Stimulated activated naive CD4-positive, alpha-beta T cell treated with Interleukin-2 at 50 U/mL for 16 hours (primary cell): ENCODE data around the gene TBC1D17.

ENCODE experiments used
- DNase-seq: peaks from one replicate; lab custom pipeline; 2025; lab: John Stamatoyannopoulos, UW

Gene TBC1D17

DNA sequence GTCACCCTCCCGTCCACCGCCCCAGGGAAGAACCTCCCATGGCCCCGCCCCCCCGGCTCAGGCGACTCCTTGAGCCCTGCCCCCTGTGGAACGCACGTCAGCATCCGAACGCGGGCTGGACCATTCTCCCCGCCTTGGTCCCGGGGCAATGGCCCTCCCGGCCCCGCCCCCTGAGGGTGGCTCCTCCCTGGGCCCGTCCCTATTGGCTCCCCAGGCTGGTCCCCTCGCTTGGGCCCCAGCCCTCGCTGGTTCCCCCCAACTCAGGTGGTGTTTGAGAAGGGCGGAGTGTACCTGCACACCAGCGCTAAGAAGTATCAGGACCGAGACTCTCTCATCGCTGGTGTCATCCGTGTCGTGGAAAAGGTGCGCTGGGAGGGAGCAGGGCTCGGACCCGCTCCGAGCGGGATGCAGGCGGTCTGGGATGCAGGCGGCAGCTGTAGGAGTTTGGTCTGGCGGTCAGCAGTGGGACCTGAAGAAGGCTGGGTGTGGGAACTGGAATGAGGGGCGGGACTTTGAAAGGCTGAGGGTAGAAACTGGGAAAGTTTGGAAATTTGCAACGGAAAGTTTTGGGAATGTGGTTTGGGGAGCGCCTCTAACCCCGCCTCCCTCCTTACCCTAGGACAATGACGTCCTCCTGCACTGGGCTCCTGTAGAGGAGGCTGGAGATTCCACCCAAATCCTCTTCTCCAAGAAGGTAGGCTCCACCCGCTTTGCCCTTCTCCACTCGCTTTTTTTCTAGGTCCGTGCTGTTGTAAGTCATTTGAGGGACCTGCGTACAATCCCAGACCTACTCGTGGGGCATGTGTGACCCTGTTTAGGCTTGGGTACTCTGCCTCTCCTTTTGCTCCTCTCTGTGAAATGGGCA, 609 bp downstream of the TBC1D17 start:
- peak; percentile 98 for DNase-seq

DNA sequence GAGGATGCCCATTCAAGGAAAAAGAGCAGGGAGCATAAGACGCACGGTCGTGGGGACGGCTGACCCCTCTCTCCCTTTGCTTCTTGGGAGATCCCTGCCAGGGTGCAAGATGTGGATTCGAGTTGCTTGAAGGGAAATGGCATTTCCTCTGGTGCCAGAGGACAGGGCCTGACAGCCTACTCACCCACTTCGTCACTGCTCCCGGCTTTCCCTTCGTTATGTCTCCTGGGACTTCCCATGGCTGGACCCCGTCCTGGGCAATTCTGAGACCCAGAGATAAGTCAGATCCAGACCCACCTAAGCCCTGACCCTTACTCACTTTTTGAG, 1.2 kb downstream of the TBC1D17 start:
- DNase-seq = no peak

DNA sequence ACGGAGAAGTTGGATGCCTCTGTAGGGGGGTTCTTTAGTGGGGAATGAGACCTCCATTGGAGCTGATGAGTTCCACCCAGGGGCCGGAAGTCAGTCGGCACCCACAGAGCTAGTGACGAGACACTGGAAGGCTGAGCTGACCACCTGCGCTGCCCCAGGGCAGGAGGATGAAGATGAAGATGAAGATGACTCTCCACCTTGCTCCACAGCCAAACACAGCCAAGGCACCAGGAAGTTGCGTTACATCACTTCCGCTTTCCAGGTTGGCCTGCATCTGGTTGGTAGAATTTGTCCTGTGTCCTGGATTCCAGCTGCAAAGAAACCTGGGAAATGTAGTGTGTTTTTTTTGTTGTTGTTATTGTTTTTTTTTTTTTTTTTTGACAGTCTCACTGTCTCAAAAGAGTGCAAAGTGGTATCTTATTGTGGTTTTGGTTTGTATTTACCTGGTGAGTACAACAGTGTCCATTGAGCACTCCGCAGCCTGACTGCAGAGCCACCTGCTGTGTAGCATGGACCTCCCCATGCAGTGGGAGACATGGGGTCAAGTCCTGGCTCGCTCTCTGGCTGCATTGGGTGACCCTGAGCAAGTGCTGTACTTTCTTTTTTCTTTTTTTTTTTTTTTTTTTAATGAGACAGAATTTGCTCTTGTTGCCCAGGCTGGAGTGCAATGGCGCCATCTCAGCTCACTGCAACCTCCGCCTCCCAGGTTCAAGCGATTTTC, 1.9 kb downstream of the TBC1D17 start:
- DNase-seq = no peak

DNA sequence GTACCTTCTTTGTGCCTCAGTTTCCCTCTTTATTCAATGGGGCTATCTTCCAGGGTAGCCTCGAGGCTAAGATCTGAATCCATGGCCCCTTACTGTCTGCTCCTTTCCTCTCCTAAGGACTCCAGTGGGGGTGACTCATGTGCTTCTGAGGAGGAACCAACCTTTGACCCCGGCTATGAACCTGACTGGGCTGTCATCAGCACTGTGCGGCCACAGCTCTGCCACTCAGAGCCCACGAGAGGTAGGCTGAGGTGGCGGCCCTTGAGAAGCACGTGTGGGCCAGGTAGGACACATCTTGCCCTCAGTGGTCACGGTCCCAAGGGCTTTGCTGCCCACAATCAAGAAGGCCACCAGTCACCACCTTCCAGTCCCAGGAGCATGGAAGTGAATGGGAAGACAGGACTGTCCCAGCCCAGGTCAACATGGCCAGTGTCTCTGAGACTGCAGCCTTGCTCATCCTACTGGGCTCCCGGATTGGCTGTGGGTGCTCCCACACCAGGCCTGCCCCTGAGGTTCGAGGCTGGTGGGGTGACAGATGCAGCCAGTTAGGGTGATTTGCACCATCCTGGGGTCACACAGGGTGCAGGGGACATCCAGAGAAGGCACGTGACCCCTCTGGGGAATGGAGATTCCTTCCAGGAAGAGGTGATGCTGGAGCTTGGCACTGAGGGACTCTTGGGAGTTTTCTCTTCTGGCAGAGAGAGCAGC, 2.8 kb downstream of the TBC1D17 start:
- no peak for DNase-seq

DNA sequence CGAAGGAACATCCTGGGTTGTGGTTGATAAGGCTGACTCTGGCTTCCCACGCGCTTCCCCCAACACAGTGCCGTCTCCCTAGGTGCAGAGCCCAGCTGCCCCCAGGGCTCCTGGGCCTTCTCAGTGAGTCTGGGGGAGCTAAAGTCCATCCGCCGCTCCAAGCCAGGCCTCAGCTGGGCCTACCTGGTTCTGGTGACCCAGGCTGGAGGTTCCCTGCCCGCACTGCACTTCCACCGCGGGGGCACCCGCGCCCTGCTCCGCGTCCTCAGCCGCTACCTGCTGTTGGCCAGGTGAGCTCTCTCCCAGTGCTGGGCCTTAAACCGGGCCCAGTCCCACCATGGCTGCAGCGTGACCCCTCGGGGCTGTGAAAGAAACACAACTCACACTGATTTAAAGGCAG, 3.7 kb downstream of the TBC1D17 start:
- no peak for DNase-seq

DNA sequence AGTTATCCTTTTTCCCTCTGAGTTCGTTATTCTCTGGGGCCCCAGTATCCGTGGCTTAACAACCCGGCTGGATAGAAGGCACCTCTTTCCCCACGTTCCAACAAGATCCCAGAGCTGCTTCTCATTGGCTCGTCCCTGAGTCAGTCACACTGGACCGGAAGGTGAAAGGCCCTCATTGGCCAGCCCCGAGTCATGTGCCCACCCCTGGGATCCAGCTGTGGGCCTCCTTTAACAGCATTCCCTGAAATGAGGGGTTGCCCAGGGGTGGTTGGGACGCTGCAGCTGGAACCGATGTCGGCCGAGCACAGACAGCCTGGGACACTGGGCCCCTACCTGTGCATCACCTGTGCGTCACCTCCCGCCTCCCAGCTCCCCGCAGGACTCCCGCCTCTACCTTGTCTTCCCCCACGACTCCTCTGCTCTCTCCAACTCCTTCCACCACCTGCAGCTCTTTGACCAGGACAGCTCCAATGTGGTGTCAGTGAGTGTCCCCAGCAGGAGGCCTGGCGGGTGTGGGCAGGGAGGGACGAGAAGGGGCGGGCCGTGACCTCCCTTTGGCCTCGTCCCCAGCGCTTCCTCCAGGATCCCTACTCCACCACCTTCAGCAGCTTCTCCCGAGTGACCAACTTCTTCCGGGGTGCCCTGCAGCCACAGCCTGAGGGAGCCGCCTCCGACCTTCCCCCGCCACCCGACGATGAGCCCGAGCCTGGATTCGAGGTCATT, 4.3 kb downstream of the TBC1D17 start:
- DNase-seq = no peak

DNA sequence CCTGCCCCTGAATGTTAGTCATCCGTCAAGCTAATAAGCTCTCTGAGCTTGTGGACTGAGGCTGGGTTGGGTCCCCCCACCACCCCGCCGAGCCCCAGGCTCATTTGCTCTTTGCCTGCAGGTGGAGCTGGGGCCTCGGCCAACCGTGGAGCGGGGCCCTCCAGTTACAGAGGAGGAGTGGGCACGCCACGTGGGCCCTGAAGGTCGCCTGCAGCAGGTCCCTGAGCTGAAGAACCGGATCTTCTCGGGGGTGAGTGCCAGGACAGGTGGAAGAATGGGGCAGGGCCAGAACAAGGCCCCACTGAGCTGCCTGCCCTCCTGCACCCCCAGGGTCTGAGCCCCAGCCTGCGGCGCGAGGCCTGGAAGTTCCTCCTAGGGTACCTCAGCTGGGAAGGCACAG, 5.1 kb downstream of the TBC1D17 start:
- DNase-seq = no peak

DNA sequence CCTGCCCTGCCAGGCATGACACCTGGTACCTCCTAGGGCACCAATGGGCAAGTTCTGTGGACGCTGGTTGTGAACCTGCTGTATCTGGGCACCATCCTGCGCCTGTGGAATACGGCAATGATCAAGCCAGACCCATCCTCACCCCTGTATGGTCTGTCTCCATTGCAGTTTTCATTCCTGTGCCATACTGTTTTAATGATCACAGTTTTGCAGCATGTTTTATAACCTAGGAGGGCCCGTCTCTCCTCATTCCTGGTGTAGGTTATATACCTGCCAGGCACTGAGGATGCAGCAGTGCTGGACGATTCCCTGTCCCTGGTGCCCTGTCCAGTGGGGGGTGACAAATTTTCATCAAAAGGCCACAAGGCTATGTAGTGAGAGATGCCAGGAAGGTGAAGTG, 5.6 kb downstream of the TBC1D17 start:
- no peak for DNase-seq

DNA sequence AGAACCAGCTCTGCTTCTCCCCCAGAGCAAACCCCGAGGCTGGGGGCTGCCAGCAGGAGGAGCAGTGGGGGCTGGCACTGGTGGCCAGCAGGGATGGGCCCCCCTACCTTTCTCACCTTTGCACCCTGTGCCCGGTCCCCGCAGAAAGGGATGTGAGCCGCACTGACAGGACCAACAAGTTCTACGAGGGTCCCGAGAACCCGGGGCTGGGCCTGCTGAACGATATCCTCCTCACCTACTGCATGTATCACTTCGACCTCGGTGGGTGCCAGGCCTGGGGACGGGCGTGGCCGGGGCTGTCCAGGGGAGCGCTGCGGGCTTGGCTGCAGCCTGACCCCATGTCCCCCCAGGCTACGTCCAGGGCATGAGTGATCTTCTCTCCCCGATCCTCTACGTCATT, 6.6 kb downstream of the TBC1D17 start:
- DNase-seq = no peak

DNA sequence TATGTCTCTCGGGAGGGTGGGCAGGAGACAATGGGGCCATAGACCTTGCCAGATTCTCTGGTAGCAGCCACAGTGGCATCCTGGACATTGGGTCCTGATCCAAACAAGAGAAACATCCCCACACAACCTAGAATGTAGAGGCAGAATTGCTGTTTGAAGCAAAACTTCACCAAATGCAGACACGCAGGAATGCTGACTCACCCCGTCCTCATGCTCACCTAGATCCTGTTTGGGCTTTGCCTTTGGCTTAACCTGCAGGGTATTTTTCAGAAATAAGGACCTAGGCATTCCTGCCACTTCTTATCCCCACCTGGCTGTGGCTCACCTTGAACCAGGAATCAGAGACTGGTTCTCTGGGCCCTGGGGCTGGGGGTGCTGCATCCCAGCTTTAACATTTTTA, 7.3 kb downstream of the TBC1D17 start:
- DNase-seq = no peak

DNA sequence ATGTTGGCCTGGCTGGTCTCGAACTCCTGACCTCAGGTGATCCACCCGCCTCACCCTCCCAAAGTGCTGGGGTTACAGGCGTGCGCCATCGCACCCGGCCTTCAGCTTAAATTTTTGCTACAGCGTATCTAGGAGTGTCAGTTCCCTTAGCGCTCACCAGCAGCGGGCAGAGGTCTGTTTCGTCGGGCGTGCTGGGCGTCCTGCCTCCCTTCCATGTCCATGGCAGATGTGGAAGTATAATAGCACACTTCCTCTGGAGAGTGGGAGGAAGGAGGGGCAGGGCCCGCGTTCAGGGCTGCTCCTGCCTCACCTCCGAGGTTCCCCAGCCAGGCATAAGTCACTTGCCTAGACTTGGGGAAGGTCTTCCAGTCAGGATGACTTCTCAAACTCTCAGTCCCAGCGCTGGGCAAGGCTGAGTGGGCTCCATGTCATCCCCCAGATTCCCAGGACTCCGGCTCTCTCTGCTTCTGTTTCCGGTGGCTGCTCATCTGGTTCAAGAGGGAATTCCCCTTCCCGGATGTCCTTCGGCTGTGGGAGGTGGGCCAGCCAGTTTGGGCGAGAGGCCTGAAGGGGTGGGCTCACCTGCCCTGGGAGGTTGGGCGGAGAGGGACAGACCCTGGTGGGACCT, 9.6 kb downstream of the TBC1D17 start:
- DNase-seq = no peak

DNA sequence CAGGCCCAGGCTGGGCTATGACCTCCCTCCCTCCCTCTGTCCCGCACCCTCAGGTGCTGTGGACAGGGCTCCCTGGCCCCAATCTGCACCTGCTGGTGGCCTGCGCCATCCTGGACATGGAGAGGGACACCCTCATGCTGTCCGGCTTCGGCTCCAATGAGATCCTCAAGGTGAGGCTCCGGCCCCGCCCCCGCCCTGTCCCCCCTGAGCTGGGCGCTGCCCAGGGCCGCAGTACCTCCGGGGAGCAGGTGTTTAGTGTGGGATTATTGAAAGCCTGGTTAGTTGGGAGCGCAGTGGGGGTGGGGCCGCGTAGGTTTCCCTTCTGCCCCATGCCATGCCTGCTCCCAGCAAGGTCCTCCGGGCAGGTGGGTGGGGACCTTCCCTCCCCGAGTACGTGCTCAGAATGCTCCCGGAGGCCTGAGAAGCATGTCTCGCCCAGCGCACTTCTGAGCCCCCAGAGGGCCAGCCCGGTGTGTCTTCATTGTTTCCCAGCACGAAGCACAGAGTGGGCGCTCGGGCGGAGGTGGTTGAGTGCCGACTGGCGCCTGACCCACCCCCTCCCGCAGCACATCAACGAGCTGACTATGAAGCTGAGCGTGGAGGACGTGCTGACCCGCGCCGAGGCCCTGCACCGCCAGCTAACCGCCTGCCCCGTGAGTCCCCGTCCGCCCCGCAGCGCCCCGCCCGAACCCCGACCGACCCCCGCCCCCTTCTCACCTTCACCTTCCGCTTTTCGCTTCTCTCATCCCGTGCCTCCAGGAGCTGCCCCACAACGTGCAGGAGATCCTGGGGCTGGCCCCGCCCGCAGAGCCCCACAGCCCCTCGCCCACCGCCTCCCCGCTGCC, 10.4 kb downstream of the TBC1D17 start:
- no peak for DNase-seq

DNA sequence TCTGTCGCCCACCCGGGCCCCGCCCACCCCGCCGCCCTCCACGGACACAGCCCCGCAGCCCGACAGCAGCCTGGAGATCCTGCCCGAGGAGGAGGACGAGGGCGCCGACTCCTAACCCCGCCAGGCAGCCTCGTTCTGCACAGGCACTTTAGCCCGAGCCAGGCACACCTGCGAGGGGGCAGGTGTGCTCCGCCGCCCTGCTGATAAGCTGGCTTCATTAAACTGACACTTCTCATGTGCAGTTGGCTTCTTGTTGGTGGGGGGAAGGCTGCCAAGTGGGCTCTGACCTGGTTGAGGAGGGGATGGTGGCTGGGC, 11.0 kb downstream of the TBC1D17 start:
- no peak for DNase-seq

DNA sequence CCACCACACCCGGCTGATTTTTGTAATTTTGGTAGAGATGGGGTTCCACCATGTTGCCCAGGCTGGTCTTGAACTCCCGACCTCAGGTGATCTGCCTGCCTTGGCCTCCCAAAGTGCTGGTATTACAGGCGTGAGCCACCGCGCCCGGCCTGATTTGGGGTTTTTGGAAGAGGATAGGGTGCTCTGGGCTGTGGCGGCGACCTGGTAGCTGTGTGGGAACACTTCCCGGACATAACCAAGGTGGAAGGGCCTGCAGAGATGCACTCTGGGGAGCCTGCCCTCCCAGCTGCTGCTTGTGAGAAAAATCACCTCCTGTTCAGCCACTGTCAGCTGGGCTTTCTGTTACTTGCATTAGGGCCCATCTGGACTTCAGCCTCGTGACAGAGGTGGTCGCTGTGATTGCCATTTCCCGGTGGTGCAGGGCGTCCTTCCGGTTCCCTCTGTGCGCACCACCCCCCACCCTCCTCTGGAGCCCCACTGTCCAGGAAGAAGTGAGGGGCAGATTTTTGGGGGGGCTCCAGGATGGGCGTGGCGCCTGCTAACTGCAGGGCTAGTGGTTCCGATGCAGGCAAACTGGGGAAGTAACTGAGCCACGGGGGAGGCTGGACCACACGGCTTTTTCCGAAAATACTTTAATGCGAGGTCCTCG, 11.7 kb downstream of the TBC1D17 start:
- no peak for DNase-seq

DNA sequence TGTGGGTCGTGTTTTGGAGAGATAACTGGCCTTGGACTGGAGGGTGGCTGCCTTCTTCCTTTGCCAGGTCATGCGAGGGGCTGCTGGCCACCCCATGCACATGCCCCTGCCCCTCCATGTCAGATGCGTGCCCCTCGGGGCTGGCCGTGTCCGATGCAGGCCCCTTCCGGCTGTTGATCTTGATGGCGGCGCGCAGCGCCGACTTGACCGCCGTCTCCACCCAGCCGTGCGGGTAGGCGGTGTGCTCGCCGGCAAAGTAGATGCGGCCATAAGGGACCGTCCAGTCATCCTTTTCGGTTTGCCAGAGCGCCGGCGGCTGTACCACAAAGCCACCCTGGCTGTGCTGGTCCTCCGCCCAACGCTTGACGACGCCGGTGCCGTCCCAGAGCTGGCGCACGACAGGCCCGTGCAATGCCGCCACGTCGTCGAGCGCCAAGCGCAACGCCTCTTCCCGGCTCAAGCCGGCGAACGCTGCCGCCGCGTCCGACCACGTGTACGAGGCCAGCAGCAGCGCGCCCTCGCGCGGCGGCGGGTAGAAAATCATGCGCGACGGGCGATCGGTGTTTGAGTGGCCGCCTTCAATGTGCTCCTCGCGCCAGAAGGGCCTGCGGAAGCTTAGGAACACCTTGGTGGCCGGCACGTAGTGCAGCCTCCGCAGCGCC, 12.3 kb downstream of the TBC1D17 start:
- peak; percentile 66 for DNase-seq

DNA sequence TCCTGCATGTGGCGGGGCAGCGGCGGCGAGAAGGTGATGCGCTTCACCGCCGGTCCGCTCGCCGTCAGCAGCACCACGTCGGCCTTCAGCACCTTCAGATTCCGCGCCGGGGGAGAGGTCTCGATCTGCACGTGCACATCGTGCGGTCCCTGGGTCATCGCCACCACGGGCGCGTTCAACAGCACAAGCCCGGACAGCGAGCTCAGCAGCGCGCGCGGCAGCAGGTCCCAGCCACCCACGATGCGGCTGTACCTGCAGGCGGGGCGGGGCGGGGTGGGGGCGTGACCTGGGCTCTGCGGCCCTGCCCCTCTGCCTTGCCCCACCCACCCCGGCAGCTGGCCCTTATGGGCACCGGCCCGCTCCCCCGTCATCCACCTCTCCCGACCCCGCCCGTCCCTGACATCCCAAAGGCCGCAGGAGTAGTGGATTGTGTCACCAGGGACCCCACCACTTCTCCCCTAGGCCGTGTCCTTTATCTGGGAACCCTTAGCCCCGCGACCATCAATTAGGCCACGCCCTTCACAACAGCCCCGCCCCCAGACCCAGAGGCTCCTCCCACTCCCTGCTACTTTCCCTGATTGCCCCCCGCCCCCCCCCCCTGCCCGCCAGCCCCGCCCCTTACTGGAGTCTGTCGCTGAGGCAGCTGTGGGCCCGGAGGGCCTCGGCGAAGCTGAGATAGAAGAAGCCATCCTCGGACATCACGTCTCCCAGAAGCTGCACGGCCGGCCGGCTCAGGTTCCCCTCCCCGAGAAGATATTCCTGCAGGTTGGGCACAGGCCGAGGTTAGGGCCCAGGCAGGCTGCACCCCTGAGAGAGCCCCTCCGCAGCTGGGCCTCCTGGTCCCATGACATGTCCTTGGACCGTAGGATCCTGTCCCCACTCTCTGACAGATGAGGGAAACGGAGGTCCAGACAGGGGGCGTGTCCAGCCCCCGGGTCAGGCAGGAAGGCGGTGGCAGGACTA, 13.1 kb downstream of the TBC1D17 start:
- peak; percentile 80 for DNase-seq

DNA sequence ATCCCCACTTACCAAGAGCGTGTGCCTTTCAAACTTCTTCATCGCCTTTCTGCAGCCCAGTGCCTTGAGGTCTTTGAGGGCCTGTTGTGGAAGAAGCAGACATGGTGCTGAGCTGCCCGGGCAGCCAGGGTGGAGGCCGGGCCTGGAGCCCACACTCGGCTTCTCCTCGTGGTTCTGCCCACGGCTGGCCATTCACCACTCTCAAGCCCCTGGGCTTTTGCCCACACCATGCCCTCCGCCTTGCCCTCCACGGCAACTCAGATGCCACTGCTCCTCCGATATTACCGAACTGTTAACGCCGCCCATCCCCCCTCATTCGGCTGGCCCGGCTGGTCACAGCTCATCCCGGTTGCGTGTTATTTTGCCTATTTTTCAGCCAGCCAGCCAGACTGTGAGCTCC, 13.9 kb downstream of the TBC1D17 start:
- no peak for DNase-seq

DNA sequence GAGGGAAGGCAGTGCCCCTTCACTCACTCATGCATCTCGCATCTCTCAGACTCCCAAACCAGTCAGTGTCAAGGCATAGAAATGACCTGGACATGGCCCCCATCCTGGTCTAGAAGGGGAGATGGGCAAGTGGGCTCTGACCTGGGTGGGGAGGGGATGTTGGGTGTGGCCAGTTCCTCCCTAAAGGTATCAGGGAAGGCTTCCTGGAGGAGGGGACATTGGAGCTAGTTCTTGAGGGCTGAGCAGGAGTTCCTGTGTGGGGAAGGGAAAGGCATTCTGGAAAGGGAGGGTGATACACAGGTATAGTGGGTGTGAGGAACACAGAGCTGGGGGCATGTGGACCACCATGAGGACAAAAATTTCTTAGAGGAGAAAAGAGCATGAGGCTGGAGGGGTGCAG, 15.2 kb downstream of the TBC1D17 start:
- DNase-seq = no peak
